Endodermal cell (in vitro differentiated cells): ENCODE data around the gene ARHGAP22. TPM values are rescaled to one million over a fixed set of nuclear protein-coding genes. Genes with fewer than 3 reads are reported as not detected.

ENCODE experiments used
- DNase-seq: peaks from one replicate; pipeline ENCODE4 v3.0.0-alpha.2; 2017
- H3K27ac ChIP-seq: 2 replicates; pipeline ENCODE4 v1.5.1; 2013; ENCODE audit warnings: mild to moderate bottlenecking, low read depth, low read length, moderate library complexity
- H3K27me3 ChIP-seq: 2 replicates; pipeline ENCODE4 v1.6.1; 2013; ENCODE audit warnings: mild to moderate bottlenecking, low read length, moderate library complexity; ENCODE audit not compliant: insufficient read depth, control insufficient read depth, poor library complexity, severe bottlenecking
- H3K36me3 ChIP-seq: 2 replicates; pipeline ENCODE4 v1.7.0; 2013; ENCODE audit warnings: mild to moderate bottlenecking, low read length, moderate library complexity; ENCODE audit not compliant: control insufficient read depth, insufficient read depth
- H3K4me1 ChIP-seq: one replicate; pipeline ENCODE4 v1.7.0; 2013; ENCODE audit warnings: low read length; ENCODE audit not compliant: control insufficient read depth, insufficient read depth
- H3K4me3 ChIP-seq: 2 replicates; pipeline ENCODE4 v1.5.1; 2013; ENCODE audit warnings: mild to moderate bottlenecking, low read length, moderate library complexity
- H3K9ac ChIP-seq: 2 replicates; pipeline ENCODE4 v1.6.1; 2013; ENCODE audit warnings: mild to moderate bottlenecking, low read length, moderate library complexity; ENCODE audit not compliant: poor library complexity, severe bottlenecking; ENCODE audit errors: extremely low read depth
- H3K9me3 ChIP-seq: 2 replicates; pipeline ENCODE4 v1.6.1; 2013; ENCODE audit warnings: mild to moderate bottlenecking, low read length, moderate library complexity; ENCODE audit not compliant: control insufficient read depth
- H3K27ac Mint-ChIP-seq: 2 replicates; pipeline ENCODE4 v1.8.0; 2020; ENCODE audit warnings: mixed read lengths
- H3K27me3 Mint-ChIP-seq: 2 replicates; pipeline ENCODE4 v1.8.0; 2021; ENCODE audit warnings: mild to moderate bottlenecking, mixed read lengths; ENCODE audit not compliant: insufficient read depth
- H3K36me3 Mint-ChIP-seq: 2 replicates; pipeline ENCODE4 v1.8.0; 2020; ENCODE audit warnings: low read depth, mixed read lengths
- H3K4me1 Mint-ChIP-seq: 2 replicates; pipeline ENCODE4 v1.8.0; 2020; ENCODE audit warnings: mixed read lengths
- H3K4me3 Mint-ChIP-seq: 2 replicates; pipeline ENCODE4 v1.8.0; 2020; ENCODE audit warnings: mild to moderate bottlenecking, moderate library complexity, mixed read lengths
- H3K9me3 Mint-ChIP-seq: 2 replicates; pipeline ENCODE4 v1.8.0; 2020; ENCODE audit warnings: mild to moderate bottlenecking, mixed read lengths
- CTCF ChIP-seq: fragments of 200-600 bp; sonication (generic); conservative IDR thresholded peaks from 2 replicates; pipeline ENCODE4 v1.5.0; 2021; ENCODE audit warnings: antibody characterized with exemption, mild to moderate bottlenecking
- WGBS, 2 experiments: methylation state at CpG; one replicate each; pipeline versions ENCODE4 v1.1.5 to v1.1.7; 2013; ENCODE audit warnings: missing lambda C conversion rate in 2 of 2, mixed read lengths in 1 of 2; ENCODE audit not compliant: insufficient coverage in 1 of 2, insufficient read length in 1 of 2; 5-methylcytosine and 5-hydroxymethylcytosine counted together
- total RNA-seq, 2 donors: library from RNA; stranded (reverse); fragmentation: NEBNext Ultra II Directional in 1 of 2; extraction: Animal tissue kit (Norgen Biotek cat#: 25700) in 1 of 2; gene quantifications; 2 replicates in 1 of 2; 3 replicates in 1 of 2; pipeline ENCODE4 v1.2.1, GENCODE V29; 2021

ARHGAP22 gene
- total RNA-seq, 2 donors from 2014 or later: 10.3 to 14.1 TPM

GRCh38 chr10:48431871-48432270, 173.0 kb downstream of the ARHGAP22 start:
- Histone ChIP-seq H3K27ac (no peak overlapping the region), H3K36me3 (peaks cover 17% of the 10 kb centered on the region), H3K9ac (no peak overlapping the region), H3K4me1 (no peaks in the 10 kb centered on the region), H3K4me3 (no peak overlapping the region), H3K9me3 (no peaks in the 10 kb centered on the region), H3K27me3 (no peaks in the 10 kb centered on the region)
- H3K4me1 Mint-ChIP-seq: peaks cover 17% of the 10 kb centered on the region
- TF ChIP-seq CTCF: no peak
- H3K36me3 Mint-ChIP-seq: peaks cover 40% of the 10 kb centered on the region
- no peak overlapping the region for H3K4me3 Mint-ChIP-seq
- H3K27ac Mint-ChIP-seq: no peak overlapping the region
- no peaks in the 10 kb centered on the region for H3K9me3 Mint-ChIP-seq
- no peaks in the 10 kb centered on the region for H3K27me3 Mint-ChIP-seq
- DNase-seq: no peak

DNA sequence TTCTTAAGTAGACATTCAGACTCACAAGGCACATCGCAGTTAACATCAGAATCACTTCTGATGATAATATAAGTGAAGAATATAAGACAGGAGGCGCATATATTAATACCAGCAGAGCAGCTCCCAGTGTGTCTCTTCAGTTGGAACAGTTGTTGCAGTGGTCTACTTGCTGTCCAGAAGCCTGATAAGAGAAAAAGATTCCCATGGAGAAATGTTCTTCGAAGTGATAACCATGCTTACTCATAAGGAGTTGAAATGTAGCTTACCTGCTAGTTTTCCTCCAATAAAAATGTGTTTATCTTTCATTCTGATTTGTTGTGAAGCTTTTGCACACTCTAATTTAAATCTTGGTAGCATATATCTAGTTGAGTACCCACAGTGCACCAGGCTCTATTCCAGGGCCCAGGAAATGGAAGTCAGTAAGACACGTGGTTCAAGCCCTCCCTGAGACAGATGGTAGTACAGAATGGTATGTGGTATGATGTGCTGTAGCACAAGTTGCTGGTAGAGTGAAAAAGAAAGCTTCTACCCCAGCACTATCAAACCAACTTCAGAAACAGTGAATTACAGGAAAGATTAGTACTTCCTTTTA, 174.4 kb downstream of the ARHGAP22 start:
- H3K27ac Mint-ChIP-seq: no peak overlapping the region
- Histone ChIP-seq H3K9ac (no peak overlapping the region), H3K36me3 (peaks cover 5% of the 10 kb centered on the region), H3K4me1 (no peaks in the 10 kb centered on the region), H3K27ac (no peak overlapping the region), H3K27me3 (no peaks in the 10 kb centered on the region), H3K9me3 (no peaks in the 10 kb centered on the region), H3K4me3 (no peak overlapping the region)
- WGBS, 2 experiments: 98 to 100% methylated on average over 2 to 4 of the region's 4 CpGs
- TF ChIP-seq CTCF: no peak
- H3K36me3 Mint-ChIP-seq: peaks cover 35% of the 10 kb centered on the region
- DNase-seq: no peak
- no peak overlapping the region for H3K4me3 Mint-ChIP-seq
- H3K9me3 Mint-ChIP-seq: no peaks in the 10 kb centered on the region
- H3K4me1 Mint-ChIP-seq: peaks cover 21% of the 10 kb centered on the region
- H3K27me3 Mint-ChIP-seq: no peaks in the 10 kb centered on the region

DNA sequence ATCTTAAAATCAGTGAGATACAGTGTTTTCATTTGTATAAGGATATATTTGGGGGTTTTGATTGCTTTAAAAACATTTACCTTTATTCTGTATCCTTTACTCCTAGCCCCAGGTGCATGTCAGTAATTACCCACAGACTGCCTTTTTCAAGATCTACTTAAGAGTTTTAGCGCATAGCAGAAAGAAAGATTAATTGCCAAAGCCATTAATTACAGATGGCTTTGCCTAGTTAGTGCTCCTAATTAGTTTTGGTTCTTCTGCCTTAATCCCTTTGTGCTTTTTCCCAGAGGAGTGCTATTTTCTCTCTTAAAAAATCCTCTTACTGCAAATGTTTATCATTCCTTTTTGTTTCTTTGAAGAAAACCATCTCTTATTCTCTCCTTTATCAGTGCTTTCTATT, 175.6 kb downstream of the ARHGAP22 start:
- Histone ChIP-seq H3K27me3 (no peaks in the 10 kb centered on the region), H3K4me1 (no peaks in the 10 kb centered on the region), H3K4me3 (no peak overlapping the region), H3K27ac (no peak overlapping the region), H3K9me3 (no peaks in the 10 kb centered on the region), H3K36me3 (peaks cover 3% of the 10 kb centered on the region), H3K9ac (no peak overlapping the region)
- Mint-ChIP-seq H3K9me3 (no peaks in the 10 kb centered on the region), H3K4me3 (no peak overlapping the region), H3K27me3 (no peaks in the 10 kb centered on the region), H3K27ac (peak overlapping the region; percentile 5), H3K4me1 (peaks cover 21% of the 10 kb centered on the region), H3K36me3 (peaks cover 29% of the 10 kb centered on the region)
- 92 to 93% methylated on average over 1 of the region's 1 CpG for WGBS, 2 experiments
- DNase-seq: no peak
- TF ChIP-seq CTCF: no peak
